ENCODE results near the gene UNCX.
"Not testable (repeated sequence)": the region's sequence is repeated elsewhere in the genome, so short reads cannot be mapped to it uniquely, and the experiment has no call there.

The UNCX gene

GRCh38 chr7:1202914-1203313 lies 29.8 kb upstream of the UNCX start:
- H3K27me3 ChIP-seq (ENCODE audit: control insufficient read depth, insufficient read depth, low read length); H3K9ac ChIP-seq (ENCODE audit: low read depth, low read length); H3K36me3 ChIP-seq (ENCODE audit: control insufficient read depth, insufficient read depth, low read length): not testable (repeated sequence)

GRCh38 chr7:1204460-1205140 lies 28.1 kb upstream of the UNCX start:
- no peaks in the 10 kb centered on the region for H3K9me3 ChIP-seq (ENCODE audit: control insufficient read depth, insufficient read depth, low read length)
- H3K9ac ChIP-seq (ENCODE audit: low read depth, low read length): no peak overlapping the region
- no peaks in the 10 kb centered on the region for H3K36me3 ChIP-seq (ENCODE audit: control insufficient read depth, insufficient read depth, low read length)
- no peaks in the 10 kb centered on the region for H3K27me3 ChIP-seq (ENCODE audit: control insufficient read depth, insufficient read depth, low read length)
- no peaks in the 10 kb centered on the region for H3K4me1 ChIP-seq (ENCODE audit: control insufficient read depth, insufficient read depth, low read length)
- H3K4me3 ChIP-seq (ENCODE audit: low read depth, low read length): no peak overlapping the region

More at GRCh38 chr7:1202914-1203313, 29.8 kb upstream of the UNCX start:
- not testable (repeated sequence) for H3K4me3 ChIP-seq (ENCODE audit: low read depth, low read length); H3K9me3 ChIP-seq (ENCODE audit: control insufficient read depth, insufficient read depth, low read length); H3K4me1 ChIP-seq (ENCODE audit: control insufficient read depth, insufficient read depth, low read length)

- not testable (repeated sequence) for H3K27me3 ChIP-seq (ENCODE audit: control insufficient read depth, insufficient read depth, low read length); H3K36me3 ChIP-seq (ENCODE audit: control insufficient read depth, insufficient read depth, low read length); H3K9ac ChIP-seq (ENCODE audit: low read depth, low read length); H3K4me3 ChIP-seq (ENCODE audit: low read depth, low read length); H3K4me1 ChIP-seq (ENCODE audit: control insufficient read depth, insufficient read depth, low read length); H3K9me3 ChIP-seq (ENCODE audit: control insufficient read depth, insufficient read depth, low read length)
Measured at GRCh38 chr7:1205742-1206141, 26.9 kb upstream of the UNCX start.

GRCh38 chr7:1209097-1209496 lies 23.6 kb upstream of the UNCX start:
- Histone ChIP-seq H3K9me3 (ENCODE audit: control insufficient read depth, insufficient read depth, low read length) (no peaks in the 10 kb centered on the region), H3K36me3 (ENCODE audit: control insufficient read depth, insufficient read depth, low read length) (no peaks in the 10 kb centered on the region), H3K4me3 (ENCODE audit: low read depth, low read length) (no peak overlapping the region), H3K9ac (ENCODE audit: low read depth, low read length) (no peak overlapping the region), H3K27me3 (ENCODE audit: control insufficient read depth, insufficient read depth, low read length) (no peaks in the 10 kb centered on the region), H3K4me1 (ENCODE audit: control insufficient read depth, insufficient read depth, low read length) (no peaks in the 10 kb centered on the region)

- H3K9ac ChIP-seq (ENCODE audit: low read depth, low read length): no peak overlapping the region
- no peaks in the 10 kb centered on the region for H3K4me1 ChIP-seq (ENCODE audit: control insufficient read depth, insufficient read depth, low read length)
- no peak overlapping the region for H3K4me3 ChIP-seq (ENCODE audit: low read depth, low read length)
- no peaks in the 10 kb centered on the region for H3K27me3 ChIP-seq (ENCODE audit: control insufficient read depth, insufficient read depth, low read length)
- H3K9me3 ChIP-seq (ENCODE audit: control insufficient read depth, insufficient read depth, low read length): no peaks in the 10 kb centered on the region
- no peaks in the 10 kb centered on the region for H3K36me3 ChIP-seq (ENCODE audit: control insufficient read depth, insufficient read depth, low read length)
Measured at GRCh38 chr7:1210321-1210978, 22.2 kb upstream of the UNCX start.

GRCh38 chr7:1210979-1211608 lies 21.6 kb upstream of the UNCX start:
- H3K9ac ChIP-seq (ENCODE audit: low read depth, low read length): no peak overlapping the region
- H3K9me3 ChIP-seq (ENCODE audit: control insufficient read depth, insufficient read depth, low read length): no peaks in the 10 kb centered on the region
- H3K27me3 ChIP-seq (ENCODE audit: control insufficient read depth, insufficient read depth, low read length): no peaks in the 10 kb centered on the region
- no peaks in the 10 kb centered on the region for H3K4me1 ChIP-seq (ENCODE audit: control insufficient read depth, insufficient read depth, low read length)
- H3K36me3 ChIP-seq (ENCODE audit: control insufficient read depth, insufficient read depth, low read length): no peaks in the 10 kb centered on the region
- no peak overlapping the region for H3K4me3 ChIP-seq (ENCODE audit: low read depth, low read length)

GRCh38 chr7:1211611-1212010 lies 21.1 kb upstream of the UNCX start:
- H3K4me3 ChIP-seq (ENCODE audit: low read depth, low read length): no peak overlapping the region
- H3K36me3 ChIP-seq (ENCODE audit: control insufficient read depth, insufficient read depth, low read length): no peaks in the 10 kb centered on the region
- H3K4me1 ChIP-seq (ENCODE audit: control insufficient read depth, insufficient read depth, low read length): no peaks in the 10 kb centered on the region
- H3K27me3 ChIP-seq (ENCODE audit: control insufficient read depth, insufficient read depth, low read length): no peaks in the 10 kb centered on the region
- no peaks in the 10 kb centered on the region for H3K9me3 ChIP-seq (ENCODE audit: control insufficient read depth, insufficient read depth, low read length)
- H3K9ac ChIP-seq (ENCODE audit: low read depth, low read length): no peak overlapping the region

GRCh38 chr7:1212025-1212424 lies 20.6 kb upstream of the UNCX start:
- not testable (repeated sequence) for H3K9ac ChIP-seq (ENCODE audit: low read depth, low read length); H3K27me3 ChIP-seq (ENCODE audit: control insufficient read depth, insufficient read depth, low read length); H3K9me3 ChIP-seq (ENCODE audit: control insufficient read depth, insufficient read depth, low read length); H3K4me1 ChIP-seq (ENCODE audit: control insufficient read depth, insufficient read depth, low read length); H3K36me3 ChIP-seq (ENCODE audit: control insufficient read depth, insufficient read depth, low read length); H3K4me3 ChIP-seq (ENCODE audit: low read depth, low read length)

GRCh38 chr7:1214516-1214915 lies 18.2 kb upstream of the UNCX start:
- Histone ChIP-seq H3K4me1 (ENCODE audit: control insufficient read depth, insufficient read depth, low read length) (no peaks in the 10 kb centered on the region), H3K36me3 (ENCODE audit: control insufficient read depth, insufficient read depth, low read length) (no peaks in the 10 kb centered on the region), H3K9ac (ENCODE audit: low read depth, low read length) (no peak overlapping the region), H3K4me3 (ENCODE audit: low read depth, low read length) (no peak overlapping the region), H3K27me3 (ENCODE audit: control insufficient read depth, insufficient read depth, low read length) (no peaks in the 10 kb centered on the region), H3K9me3 (ENCODE audit: control insufficient read depth, insufficient read depth, low read length) (no peaks in the 10 kb centered on the region)

- no peak overlapping the region for H3K9ac ChIP-seq (ENCODE audit: low read depth, low read length)
- H3K9me3 ChIP-seq (ENCODE audit: control insufficient read depth, insufficient read depth, low read length): no peaks in the 10 kb centered on the region
- peaks cover 37% of the 10 kb centered on the region for H3K27me3 ChIP-seq (ENCODE audit: control insufficient read depth, insufficient read depth, low read length)
- H3K36me3 ChIP-seq (ENCODE audit: control insufficient read depth, insufficient read depth, low read length): no peaks in the 10 kb centered on the region
- H3K4me3 ChIP-seq (ENCODE audit: low read depth, low read length): no peak overlapping the region
- H3K4me1 ChIP-seq (ENCODE audit: control insufficient read depth, insufficient read depth, low read length): no peaks in the 10 kb centered on the region
Measured at GRCh38 chr7:1218541-1219165, 14.0 kb upstream of the UNCX start.

GRCh38 chr7:1219498-1219897 lies 13.2 kb upstream of the UNCX start:
- no peak overlapping the region for H3K4me3 ChIP-seq (ENCODE audit: low read depth, low read length)
- peaks cover 44% of the 10 kb centered on the region for H3K27me3 ChIP-seq (ENCODE audit: control insufficient read depth, insufficient read depth, low read length)
- no peaks in the 10 kb centered on the region for H3K36me3 ChIP-seq (ENCODE audit: control insufficient read depth, insufficient read depth, low read length)

More at GRCh38 chr7:1219498-1219897, 13.2 kb upstream of the UNCX start:
- no peaks in the 10 kb centered on the region for H3K4me1 ChIP-seq (ENCODE audit: control insufficient read depth, insufficient read depth, low read length)
- H3K9me3 ChIP-seq (ENCODE audit: control insufficient read depth, insufficient read depth, low read length): no peaks in the 10 kb centered on the region
- H3K9ac ChIP-seq (ENCODE audit: low read depth, low read length): no peak overlapping the region
